HG02840 (cell line): ENCODE data around the gene DPPA3.
"Not testable (repeated sequence)": the region's sequence is repeated elsewhere in the genome, so short reads cannot be mapped to it uniquely, and the experiment has no call there.

Experiments
- ATAC-seq: cut with Tn5 transposase; IDR thresholded peaks from one replicate; pipeline ENCODE4 v1.9.1; 2021; ENCODE audit warnings: mild to moderate bottlenecking, moderate library complexity, moderate number of reproducible peaks; ENCODE audit not compliant: unreplicated experiment, low FRiP score

DPPA3 gene

GRCh38 chr12:7729746-7730145 lies 18.5 kb downstream of the DPPA3 start:
- no peak for ATAC-seq

- ATAC-seq, result not testable (repeated sequence)
Measured at GRCh38 chr12:7730984-7731383, 19.8 kb downstream of the DPPA3 start.

- no peak for ATAC-seq
Measured at GRCh38 chr12:7731486-7731885, 20.3 kb downstream of the DPPA3 start.

GRCh38 chr12:7732993-7733392 lies 21.8 kb downstream of the DPPA3 start:
- ATAC-seq, result no peak

- no peak for ATAC-seq
Measured at GRCh38 chr12:7747246-7747645, 36.0 kb downstream of the DPPA3 start, which contains the start of gene CLEC4C. CLEC4C (minus strand) TSS chr12:7747375; CDS start chr12:7747348, 27 bp downstream.

- ATAC-seq, result no peak
Measured at GRCh38 chr12:7748852-7749251, 37.6 kb downstream of the DPPA3 start.

GRCh38 chr12:7749442-7749841 lies 38.2 kb downstream of the DPPA3 start:
- no peak for ATAC-seq

- ATAC-seq, result no peak
Measured at GRCh38 chr12:7750350-7750749, 39.1 kb downstream of the DPPA3 start.

- no peak for ATAC-seq
Measured at GRCh38 chr12:7751394-7751793, 40.2 kb downstream of the DPPA3 start.

GRCh38 chr12:7751941-7752922 lies 41.0 kb downstream of the DPPA3 start:
- not testable (repeated sequence) for ATAC-seq

- ATAC-seq, result not testable (repeated sequence)
Measured at GRCh38 chr12:7755668-7756067, 44.4 kb downstream of the DPPA3 start.

GRCh38 chr12:7756993-7757392 lies 45.8 kb downstream of the DPPA3 start:
- no peak for ATAC-seq

- ATAC-seq, result no peak
Measured at GRCh38 chr12:7758766-7759140, 47.5 kb downstream of the DPPA3 start.
